ENCODE data around the gene CBLC.
A peak's percentile ranks its signal among the peaks of the same experiment; 100 is the strongest.

The CBLC gene, protein sequence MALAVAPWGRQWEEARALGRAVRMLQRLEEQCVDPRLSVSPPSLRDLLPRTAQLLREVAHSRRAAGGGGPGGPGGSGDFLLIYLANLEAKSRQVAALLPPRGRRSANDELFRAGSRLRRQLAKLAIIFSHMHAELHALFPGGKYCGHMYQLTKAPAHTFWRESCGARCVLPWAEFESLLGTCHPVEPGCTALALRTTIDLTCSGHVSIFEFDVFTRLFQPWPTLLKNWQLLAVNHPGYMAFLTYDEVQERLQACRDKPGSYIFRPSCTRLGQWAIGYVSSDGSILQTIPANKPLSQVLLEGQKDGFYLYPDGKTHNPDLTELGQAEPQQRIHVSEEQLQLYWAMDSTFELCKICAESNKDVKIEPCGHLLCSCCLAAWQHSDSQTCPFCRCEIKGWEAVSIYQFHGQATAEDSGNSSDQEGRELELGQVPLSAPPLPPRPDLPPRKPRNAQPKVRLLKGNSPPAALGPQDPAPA

DNA sequence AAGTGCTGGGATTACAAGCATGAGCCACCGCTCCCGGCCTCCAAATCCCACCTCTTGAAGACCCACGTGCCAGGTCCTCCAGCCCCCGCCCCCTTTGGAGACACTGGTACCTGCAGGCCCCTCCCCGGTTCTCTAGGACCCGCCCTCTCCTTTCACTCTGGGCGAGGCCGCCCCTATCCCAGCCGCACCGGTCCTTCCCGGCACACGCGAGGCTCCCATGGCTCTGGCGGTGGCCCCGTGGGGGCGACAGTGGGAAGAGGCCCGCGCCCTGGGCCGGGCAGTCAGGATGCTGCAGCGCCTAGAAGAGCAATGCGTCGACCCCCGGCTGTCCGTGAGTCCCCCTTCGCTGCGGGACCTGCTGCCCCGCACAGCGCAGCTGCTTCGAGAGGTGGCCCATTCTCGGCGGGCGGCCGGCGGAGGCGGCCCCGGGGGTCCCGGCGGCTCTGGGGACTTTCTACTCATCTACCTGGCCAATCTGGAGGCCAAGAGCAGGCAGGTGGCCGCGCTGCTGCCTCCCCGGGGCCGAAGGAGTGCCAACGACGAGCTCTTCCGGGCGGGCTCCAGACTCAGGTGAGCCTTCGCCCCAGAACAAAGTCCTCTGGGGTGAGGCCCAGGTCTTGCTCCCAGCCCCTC, at the start of gene CBLC:
Gene CBLC (plus strand): TSS at position 176 of the 633 bp plus-strand sequence. CDS start 42 bp downstream, at position 218.
- no peak for DNase-seq (ENCODE audit: low spot score)

DNA sequence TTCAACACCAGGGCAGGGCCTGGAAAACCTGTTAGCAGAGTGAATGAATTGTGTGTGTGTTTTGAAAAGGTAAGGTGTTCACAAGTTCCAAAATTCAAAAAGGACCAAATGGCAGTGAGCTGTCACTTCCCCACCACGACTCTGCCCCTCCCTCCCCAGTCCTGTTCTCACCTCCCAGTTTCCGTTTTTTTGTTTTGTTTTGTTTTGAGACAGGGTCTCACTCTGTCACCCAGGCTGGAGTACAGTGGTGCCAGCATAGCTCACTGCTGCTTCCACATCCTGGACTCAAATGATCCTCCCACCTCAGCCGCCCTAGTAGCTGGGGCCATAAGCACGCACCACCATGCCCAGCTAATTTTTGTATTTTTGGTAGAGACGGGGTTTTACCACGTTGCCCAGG, 49.5 kb upstream of the CBLC start:
- DNase-seq (ENCODE audit: low spot score) = no peak

DNA sequence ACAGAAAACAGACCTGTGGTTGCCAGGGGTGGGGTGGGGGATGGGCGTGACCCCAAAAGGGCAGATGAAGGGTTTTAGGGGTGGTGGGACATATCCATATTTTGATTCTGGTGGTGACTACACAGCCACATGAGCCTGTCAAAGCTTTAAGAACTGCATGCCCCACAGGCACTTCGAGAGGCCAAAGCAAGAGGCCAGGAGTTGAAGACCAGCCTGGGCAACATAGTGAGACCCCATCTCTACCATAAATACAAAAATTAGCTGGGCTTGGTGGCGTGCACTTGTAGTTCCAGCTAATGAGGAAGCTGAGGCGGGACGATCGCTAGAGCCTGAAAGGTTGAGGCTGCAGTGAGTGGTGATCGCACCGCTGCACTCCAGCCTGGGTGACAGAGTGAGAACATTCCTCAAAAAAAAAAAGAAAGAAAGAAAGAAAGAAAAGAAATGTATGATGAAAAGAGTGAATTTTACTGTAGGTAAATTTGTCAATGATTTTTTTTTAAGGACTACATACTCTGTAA, 48.1 kb upstream of the CBLC start:
- DNase-seq (ENCODE audit: low spot score) = no peak

DNA sequence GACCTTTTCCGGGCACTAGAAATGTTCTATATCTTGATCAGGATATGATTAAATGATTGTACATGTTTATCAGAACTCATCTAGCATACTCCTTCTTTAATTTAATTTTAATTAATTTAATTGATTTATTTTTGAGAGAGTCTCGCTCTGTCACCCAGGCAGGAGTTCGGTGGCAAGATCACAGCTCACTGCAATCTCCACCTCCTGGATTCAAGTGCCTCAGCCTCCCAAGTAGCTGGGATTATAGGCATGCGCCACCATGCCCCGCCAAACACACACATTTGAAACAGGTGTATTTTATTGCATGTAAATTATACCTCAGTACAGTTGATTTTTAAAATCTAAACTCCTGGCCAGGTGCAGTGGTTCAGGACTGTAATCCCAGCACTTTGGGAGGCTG, 46.6 kb upstream of the CBLC start:
- DNase-seq (ENCODE audit: low spot score) = no peak

DNA sequence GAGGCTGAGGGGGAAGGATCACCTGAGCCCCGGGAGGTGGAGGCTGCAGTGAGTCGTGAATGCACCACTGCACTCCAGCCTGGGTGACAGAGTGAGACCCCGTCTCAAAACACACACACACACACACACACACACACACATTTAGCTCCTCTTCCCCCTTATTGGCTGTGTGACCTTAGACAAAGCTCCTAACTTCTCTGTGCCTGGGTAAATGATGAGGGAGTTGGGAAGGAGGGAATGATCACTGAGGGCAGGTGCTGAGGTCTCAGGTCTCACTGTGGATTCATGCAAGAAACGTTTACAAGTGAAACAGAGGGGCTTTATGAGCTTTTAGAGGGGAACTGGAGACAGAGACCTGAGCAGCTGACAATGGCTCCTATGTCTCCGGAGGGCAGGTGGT, 46.1 kb upstream of the CBLC start:
- DNase-seq (ENCODE audit: low spot score) = no peak

DNA sequence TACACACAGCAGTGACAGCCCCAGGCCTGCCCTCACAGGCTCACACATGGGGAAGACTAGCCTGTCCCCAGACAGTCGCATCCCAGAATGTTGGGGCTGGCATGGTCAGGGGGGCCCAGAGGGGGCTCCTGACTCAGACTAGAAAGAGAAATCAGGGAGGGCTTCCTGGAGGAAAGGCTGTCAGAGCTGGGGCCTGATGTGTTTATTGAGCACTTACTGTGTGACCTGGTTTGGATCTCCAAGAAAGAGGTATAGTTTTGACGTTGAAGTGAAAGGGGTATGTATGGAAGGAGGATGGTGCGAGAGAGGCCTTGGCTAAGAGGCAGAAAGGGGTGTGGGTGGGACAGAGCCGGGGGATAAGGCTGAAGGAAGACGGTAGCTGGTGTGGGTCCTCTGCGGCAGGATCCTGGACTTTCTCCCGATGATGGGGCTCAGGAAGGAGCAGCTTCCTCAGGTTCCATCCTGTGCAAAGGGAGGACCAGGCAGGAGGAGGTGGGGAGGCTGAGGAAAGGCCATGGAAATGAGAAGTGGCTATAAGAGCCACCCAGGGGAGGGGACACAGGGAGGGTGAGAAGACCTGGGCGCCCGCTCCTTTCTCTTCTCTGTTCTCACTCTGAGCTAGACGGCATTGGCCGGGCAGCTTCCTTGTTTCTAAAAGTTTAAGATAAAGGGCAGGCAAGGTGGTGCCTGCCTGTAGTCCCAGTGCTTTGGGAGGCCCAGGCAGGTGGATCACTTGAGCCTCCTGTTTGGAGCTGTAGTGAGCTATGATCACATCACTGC, 45.3 kb upstream of the CBLC start:
- DNase-seq (ENCODE audit: low spot score) = no peak

DNA sequence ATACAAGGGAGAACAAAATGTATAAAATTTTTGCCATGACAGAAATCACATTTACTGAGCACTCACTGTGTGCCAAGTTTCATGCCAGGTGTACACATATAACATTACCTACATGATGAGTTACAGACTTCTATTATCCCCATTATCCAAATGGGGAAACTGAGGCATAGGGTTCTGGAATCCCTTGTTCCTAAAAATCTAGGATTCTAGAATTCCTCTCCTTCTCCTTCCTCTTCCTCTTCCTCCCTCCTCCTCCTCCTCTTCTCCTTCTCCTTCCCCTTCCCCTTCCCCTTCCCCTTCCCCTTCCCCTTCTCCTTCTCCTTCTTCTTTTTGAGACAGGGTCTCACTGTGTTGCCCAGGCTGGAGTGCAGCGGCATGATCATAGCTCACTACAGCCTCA, 43.3 kb upstream of the CBLC start:
- DNase-seq (ENCODE audit: low spot score) = no peak

DNA sequence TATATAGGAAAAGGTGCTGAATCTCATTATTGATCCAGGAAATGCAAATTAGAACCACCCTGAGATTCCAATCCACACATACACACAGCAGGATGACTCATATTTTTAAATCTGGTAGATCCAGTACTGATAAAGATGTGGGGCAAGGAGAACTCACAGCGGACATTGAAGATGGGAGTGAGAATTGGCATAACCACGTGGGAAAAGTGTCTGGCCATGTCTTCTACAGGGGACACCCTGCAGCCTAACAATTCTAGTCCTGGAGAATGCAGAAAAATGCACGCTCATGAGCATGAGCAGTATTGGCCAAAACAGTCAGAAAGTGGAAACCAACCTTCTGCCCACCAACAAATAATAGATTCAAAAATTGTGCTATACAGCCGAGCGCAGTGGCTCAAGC, 42.7 kb upstream of the CBLC start:
- no peak for DNase-seq (ENCODE audit: low spot score)

DNA sequence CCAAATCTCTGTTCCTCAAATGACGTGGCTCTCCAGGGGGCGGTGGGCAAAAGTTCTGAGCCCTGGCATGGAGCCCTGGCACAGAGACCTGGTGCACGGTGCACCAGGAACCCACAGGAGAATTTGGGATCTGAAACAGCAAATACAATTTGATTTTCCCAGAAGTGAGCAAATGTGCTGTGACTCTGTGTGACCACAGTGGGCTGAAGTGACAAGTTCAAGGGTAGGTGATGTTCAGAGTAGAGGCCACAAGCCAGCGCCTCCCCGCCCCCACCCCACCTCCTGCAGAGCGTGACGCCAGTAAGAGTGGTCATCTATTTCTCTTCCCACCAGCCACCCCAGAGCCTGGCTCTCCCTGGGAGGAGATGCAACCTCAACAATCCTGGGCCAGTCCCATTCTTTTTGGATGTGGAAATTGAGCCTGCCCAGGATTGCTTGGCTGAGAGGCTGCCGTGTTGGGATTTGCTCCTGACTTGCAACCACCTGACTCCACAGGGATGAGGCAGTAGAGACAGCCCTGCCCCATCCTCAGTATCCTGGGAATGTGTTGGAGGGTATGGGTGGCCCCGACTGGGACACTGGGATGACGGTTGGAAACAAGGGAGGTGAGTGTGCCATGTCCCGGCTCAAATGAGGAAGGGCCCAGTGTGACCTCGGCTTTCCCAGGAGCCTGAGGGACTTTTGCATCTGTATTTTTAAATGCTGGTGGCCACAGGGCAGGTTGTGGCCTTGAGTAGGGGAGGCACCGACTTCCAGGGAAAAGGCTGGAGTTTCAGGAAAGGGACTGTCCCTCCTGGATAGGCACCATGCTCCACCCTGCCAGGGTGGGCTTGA, 40.2 kb upstream of the CBLC start:
- DNase-seq (ENCODE audit: low spot score) = no peak

DNA sequence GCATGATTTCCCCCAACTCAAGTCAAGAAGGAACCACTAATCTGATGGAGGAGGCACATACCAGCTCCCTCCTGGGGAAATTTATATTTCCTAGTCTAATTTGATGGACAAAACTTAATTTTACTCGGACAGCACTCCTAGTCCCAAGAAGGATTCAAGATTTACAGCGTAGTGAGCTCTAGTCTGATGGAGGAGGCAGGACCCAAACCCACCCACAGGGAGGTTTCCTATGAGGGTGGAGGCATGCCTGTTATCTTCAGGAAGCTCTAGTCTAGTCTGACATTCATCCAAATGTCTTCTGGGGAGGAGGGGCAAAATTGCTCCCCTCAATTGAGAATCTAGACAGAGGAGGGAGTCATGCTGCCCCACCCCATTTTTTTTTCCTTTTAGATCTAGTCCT, 39.6 kb upstream of the CBLC start:
- DNase-seq (ENCODE audit: low spot score) = no peak

DNA sequence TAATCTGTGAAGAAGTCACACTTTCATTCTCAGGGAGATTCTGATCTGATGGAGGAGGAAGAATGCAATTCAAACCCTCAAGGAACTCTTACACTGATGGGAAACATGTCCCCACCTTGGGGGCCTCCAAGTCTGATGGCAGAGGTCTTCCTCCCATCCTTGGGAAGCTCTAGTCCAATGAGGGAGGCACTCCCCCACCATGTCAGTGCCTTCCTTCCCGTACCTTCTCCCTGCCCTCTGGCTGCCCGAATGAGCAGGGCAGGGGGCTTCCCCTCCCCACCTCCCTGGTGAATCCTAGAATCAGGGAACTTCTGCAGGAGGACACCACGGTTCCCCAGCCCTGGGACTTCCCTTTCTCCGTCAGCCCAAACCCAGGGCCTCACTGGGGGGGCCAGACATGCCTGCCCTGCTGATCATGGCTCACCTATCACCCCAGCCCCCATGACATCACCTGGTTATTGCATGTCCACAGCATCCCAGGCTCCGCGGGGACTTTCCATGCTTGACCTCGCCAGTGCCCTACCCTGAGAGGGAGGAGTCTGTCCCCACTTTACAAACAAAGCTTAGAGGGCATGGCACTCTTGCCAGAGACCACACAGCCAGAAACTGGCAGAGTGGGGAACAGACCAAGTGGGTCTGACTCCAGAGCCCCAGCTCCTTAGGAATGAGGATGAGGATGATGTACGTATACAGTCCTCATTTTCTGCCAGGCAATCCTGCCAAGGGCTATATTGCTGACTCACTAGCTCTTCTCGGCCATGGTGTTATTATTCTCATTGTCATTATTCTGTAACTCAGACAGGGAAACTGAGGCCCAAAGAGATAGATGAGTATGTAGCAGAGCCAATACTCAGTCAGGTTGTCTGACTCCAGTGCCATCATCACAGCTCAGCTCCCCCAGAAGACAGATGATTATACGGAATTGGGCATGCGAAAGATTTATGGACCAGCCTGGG, 38.8 kb upstream of the CBLC start:
- DNase-seq (ENCODE audit: low spot score) = no peak

DNA sequence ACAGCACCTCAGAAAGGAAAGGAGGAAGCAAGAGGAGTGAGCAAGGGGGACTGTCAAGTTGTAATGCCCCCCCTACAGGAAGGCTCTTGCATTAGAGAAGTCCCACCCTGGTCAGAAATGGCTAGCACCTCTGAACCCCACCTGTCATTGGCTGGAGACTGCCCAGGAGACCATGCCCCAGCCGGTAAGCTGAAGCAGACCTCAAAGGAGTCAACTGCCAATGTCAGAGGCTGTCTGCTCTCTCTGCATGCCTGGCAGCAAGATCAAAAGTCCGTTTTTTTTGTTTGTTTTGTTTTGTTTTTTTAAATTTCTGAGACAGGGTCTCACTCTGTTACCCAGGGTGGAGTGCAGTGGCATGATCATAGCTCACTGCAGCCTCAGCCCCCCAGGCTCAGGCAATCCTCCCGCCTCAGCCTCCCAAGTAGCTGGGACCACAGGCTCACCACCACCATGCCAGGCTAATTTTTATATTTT, 37.3 kb upstream of the CBLC start:
- DNase-seq (ENCODE audit: low spot score) = no peak

DNA sequence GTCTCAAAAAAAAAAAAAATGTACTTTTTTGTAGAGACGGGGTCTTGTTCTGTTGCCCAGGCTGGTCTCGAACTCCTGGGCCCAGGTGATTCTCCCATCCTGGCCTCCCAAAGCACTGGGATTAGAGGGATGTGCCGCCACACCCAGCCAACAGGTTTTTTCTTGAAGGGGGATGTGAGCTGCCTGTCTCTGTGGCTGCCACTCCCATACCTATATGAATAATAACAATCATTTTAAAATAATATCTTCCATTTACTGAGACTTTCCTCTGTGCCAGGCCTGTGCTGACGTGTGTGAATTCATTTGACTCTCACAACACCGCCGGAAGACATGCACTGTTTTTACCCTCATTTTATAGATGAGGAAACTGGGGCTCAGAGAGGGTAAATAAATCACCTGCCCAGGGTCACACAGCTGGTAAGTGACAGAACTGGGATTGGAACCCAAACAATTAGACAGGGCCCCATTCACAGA, 36.4 kb upstream of the CBLC start:
- DNase-seq (ENCODE audit: low spot score) = no peak

DNA sequence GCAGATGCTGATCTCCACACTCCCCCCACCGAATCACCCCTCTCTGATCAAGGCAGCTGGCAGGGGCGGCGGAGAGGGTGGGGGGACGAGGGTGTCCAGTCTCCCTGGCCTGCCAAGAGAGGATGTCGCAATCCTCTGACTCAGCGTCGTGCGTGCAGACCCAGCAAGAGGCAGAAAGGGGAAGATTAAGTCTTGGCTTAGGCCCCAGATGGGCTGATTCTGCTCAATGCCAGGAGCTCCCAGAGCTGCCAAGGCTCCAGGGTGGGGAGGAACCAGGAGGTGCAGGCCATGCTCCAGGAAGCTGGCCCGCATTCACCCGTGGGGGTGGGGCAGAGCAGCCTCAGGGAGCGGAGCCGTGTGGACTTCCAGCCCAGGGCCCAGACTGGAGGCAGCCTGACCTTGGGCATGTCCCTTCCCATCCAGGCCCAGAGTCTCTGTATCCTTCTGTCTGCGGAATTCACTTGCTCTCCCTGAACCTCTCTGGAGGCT, 35.8 kb upstream of the CBLC start:
- peak; percentile 94 for DNase-seq (ENCODE audit: low spot score)

DNA sequence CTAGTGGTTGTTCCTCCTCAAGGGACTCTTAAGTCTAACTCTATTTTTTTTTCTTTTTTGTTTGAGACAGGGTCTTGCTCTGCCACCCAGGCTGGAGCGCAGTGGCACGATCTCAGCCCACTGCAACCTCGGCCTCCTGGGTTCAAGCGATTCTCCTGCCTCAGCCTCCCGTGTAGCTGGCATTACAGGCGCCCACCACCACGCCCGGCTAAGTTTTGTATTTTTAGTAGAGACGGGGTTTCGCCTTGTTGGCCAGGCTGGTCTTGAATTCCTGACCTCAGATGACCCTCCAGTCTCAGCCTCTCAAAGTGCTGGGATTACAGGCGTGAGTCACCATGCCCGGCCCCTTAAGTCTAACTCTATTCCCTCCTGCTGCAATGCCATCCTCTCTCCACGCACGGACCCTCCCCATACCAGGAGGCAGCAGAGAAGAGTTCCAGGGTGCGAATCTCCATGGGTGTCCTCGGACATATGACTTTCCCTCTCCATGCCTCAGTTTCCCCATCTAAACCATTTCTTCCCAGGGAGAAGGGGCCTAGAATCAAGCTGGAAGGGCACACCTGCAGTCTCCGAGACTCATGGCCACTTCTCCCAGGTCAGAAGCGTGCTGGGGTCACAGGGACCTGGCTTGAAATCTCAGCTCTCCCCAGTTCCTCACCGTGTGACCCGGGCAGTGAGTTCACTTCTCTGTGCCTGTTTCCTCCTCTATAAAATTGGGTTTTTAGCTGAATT, 35.2 kb upstream of the CBLC start:
- DNase-seq (ENCODE audit: low spot score) = no peak

DNA sequence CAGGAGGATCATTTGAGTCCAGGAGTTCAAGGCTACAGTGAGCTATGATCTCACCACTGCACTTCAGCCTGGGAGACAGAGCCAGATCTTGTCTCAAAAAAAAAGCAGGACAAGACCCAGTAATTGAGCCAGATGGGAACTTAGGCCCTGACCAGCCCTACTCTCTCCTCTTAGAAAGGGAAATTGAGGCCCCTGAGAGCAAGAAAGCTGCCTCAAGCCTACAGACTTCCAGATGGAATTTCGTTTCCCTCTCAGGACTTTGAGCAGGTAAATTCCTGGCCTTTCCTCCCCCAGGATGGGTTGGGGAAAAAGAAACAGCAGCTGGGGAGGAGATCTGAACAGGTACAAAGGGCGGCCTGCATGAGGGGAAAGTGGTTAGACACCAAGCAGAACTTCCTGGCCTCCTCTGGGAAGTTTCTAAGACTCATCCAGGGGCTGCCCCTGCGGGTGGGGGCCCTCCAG, 32.8 kb upstream of the CBLC start:
- DNase-seq (ENCODE audit: low spot score) = no peak

DNA sequence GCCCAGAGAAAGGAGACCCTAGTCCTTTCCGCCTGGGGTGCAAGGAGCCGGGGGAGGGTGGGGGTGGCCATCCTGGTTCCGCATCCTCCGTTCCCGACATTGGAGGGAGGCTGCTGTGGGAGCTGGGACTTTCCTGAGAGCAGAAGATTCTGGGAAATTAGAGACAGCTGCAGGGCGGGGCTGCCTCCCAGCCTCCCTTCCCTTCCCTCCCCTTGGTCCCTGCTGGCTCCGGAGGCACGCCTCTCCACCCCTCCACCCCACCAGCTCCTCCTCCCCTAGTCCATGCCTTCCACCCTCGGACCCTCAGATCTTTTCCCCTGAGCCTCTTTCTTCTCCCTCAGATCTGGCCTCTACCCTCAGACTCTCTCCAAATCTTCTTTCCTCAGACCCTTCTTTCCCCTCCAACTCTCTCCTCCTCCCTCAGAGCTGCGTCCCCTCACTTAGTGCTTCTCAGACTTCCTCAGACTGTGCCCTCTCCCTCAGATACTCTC, 32.3 kb upstream of the CBLC start:
- DNase-seq (ENCODE audit: low spot score) = no peak

DNA sequence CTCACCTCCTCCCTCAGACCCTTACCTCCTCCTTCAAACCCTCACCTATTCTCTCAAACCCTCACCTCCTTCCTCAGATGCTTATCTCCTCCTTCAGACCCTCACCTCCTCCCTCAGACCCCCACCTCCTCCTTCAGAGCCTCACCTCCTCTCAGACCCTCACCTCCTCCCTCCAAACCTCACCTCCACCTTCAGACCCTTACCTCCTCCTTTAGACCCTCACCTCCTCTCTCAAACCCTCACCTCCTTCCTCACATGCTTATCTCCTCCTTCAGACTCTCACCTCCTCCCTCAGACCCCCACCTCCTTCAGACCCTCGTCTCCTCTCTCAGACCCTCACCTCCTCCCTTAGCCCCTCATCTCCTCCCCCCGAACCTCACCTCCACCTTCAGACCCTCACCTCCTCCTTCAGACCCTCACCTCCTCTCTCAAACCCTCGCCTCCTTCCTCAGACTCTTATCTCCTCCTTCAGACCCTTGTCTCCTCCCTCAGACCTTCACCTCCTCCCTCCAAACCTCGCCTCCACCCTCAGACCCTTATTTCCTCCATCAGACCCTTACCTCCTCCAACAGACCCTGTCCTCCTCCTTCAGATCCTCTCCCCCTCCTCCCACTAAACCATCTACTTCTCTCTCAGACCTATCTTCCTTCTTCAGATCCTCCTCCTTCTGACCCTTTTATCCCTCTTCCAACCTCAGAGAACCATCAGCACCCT, 31.6 kb upstream of the CBLC start:
- DNase-seq (ENCODE audit: low spot score) = no peak

DNA sequence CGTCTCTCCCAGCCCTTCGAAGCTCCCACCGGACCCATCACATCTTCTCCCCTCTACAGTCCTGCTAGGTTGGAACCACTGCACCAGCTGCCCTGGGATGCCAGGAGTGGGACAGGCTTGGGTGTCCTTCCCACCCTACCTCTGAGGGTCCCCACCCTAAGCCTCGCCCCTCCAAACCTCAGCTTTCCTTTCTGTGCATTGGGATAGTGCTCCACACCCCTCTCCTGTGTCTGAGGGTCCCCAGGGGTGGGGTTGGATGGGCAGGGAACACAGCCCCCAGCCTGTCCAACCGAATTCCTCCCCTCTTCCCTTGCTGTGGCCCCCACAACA, 31.1 kb upstream of the CBLC start:
- DNase-seq (ENCODE audit: low spot score) = no peak

Data from COLO829 (cell line).